Stimulated activated CD4-positive, alpha-beta T cell treated with anti-CD3 and anti-CD28 coated beads, Interleukin-4, amount 100 ng/mL, for 1 hour (primary cell): ENCODE results near the gene DNAJB9.
A peak's percentile ranks its signal among the peaks of the same experiment; 100 is the strongest.
"Not testable (repeated sequence)": the region's sequence is repeated elsewhere in the genome, so short reads cannot be mapped to it uniquely, and the experiment has no call there.

Experiments used
- DNase-seq: peaks from one replicate; pipeline ENCODE4 v3.0.0-alpha.2; 2020

Gene DNAJB9

GRCh38 chr7:108569381-108570145 is at the start of gene DNAJB9, which contains the start of gene THAP5:
DNAJB9 (plus strand) TSS chr7:108569874; CDS start chr7:108571727, 1,853 bp downstream.
THAP5 (minus strand) TSS chr7:108569706; CDS start chr7:108569569, 137 bp downstream.
- peak; percentile 98 for DNase-seq

- DNase-seq, result no peak
These were observed 46.9 kb upstream of the DNAJB9 start for GRCh38 chr7:108522780-108523179.

GRCh38 chr7:108525327-108525984 is 44.2 kb upstream of the DNAJB9 start:
- no peak for DNase-seq

GRCh38 chr7:108525985-108526767 is 43.5 kb upstream of the DNAJB9 start, which contains the start of gene PNPLA8:
PNPLA8 (minus strand) TSS chr7:108526135; CDS start chr7:108515491, 10,644 bp downstream.
- DNase-seq, result peak; percentile 100

- DNase-seq, result no peak
These were observed 43.0 kb upstream of the DNAJB9 start for GRCh38 chr7:108526768-108527017.

GRCh38 chr7:108528183-108528712 is 41.4 kb upstream of the DNAJB9 start:
- DNase-seq, result no peak

- DNase-seq, result no peak
These were observed 40.3 kb upstream of the DNAJB9 start for GRCh38 chr7:108529341-108529740.

- DNase-seq, result no peak
These were observed 36.0 kb upstream of the DNAJB9 start for GRCh38 chr7:108533712-108534111.

- DNase-seq, result no peak
These were observed 34.4 kb upstream of the DNAJB9 start for GRCh38 chr7:108535257-108535656.

GRCh38 chr7:108535744-108536143 is 33.9 kb upstream of the DNAJB9 start:
- DNase-seq, result no peak

GRCh38 chr7:108537229-108537628 is 32.4 kb upstream of the DNAJB9 start:
- DNase-seq, result no peak

GRCh38 chr7:108538236-108538635 is 31.4 kb upstream of the DNAJB9 start:
- DNase-seq, result not testable (repeated sequence)

GRCh38 chr7:108538685-108539084 is 31.0 kb upstream of the DNAJB9 start:
- not testable (repeated sequence) for DNase-seq

GRCh38 chr7:108541478-108541877 is 28.2 kb upstream of the DNAJB9 start:
- no peak for DNase-seq

GRCh38 chr7:108548141-108548896 is 21.4 kb upstream of the DNAJB9 start:
- not testable (repeated sequence) for DNase-seq

GRCh38 chr7:108556665-108557064 is 13.0 kb upstream of the DNAJB9 start:
- not testable (repeated sequence) for DNase-seq

GRCh38 chr7:108557191-108557590 is 12.5 kb upstream of the DNAJB9 start:
- no peak for DNase-seq

- no peak for DNase-seq
These were observed 12.1 kb upstream of the DNAJB9 start for GRCh38 chr7:108557617-108558016.

GRCh38 chr7:108559253-108559652 is 10.4 kb upstream of the DNAJB9 start:
- DNase-seq, result no peak

- no peak for DNase-seq
These were observed 8.5 kb upstream of the DNAJB9 start for GRCh38 chr7:108561047-108561619.

GRCh38 chr7:108565987-108566386 is 3.7 kb upstream of the DNAJB9 start:
- DNase-seq, result no peak

- DNase-seq, result no peak
These were observed 783 bp upstream of the DNAJB9 start for GRCh38 chr7:108568801-108569380.
